HG02981 (cell line): ENCODE measurements around the gene AUTS2.

Source experiments
- ATAC-seq: cut with Tn5 transposase; IDR thresholded peaks from one replicate; pipeline ENCODE4 v1.9.1; 2021; ENCODE audit warnings: mild to moderate bottlenecking, moderate library complexity; ENCODE audit not compliant: unreplicated experiment

Gene AUTS2

DNA sequence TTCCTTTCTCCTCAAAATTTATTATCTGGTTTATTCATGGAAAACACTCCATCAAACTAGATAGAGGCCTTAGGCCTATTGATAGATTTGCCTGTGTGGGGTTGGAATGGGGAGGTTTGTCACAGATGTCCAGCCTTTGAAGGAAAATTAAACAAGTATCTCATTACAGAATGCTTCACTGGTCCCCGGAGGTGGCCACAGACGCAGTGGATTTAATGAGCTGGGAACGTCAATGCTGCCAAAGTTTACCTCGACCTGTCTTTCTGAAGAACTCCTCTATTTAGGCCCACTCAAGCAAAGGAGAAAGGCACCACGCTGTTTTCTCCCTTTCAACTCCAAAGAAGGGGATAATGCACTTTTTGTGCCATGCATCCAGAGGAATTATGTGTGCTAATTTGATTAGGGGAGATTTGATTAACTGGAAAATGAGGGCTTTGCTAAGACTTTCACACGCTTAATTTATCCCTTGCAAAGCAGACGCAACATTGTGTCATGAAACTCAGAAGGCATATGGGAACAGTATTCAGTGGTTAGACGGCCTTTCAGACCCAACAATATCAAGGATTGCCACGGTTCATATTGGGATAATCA is 974.9 kb downstream of the AUTS2 start:
- ATAC-seq = no peak

DNA sequence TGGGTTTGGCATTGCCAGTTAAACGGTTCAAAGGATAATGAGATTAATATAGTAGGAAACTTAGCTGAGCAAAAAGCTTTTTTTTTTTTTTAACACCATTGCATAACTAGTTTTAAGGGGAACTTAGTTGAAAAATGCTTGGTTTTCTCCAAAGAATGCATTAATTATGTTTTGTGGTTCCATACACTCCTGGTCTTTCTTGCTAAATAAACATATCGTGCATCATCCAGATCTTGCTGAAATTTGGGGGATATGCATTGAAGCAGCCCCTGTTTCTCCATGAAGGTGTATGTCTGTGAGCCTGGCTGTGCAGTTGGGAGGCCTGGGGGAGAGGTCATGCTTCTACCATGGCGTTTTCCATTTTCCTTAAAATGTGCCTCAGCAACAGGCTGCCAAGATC is 975.4 kb downstream of the AUTS2 start:
- no peak for ATAC-seq

DNA sequence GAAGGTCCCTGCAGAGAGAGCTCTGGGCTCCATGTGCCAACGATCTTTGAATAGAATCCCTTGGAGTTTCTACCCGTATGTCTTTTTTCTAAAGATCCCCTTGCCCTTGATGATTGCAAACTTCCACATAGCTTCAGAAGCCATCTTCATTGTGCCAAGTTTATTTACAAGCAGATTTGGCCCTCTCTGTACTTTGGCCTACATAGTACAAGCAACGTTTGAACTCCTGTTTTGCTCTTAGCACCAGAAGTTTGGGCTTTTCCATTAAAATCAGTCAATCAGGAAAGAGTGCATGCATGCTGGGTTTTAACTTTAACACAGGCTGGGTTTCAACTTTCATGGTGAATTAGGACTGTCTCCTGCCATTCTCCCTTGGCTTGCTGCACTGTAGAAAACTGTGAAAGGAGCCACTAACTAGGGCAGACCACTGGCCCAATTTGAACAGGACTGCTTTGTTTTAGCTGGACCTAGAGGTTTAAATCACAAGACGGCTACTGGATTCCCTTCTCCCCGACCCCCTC is 976.1 kb downstream of the AUTS2 start:
- ATAC-seq = no peak

DNA sequence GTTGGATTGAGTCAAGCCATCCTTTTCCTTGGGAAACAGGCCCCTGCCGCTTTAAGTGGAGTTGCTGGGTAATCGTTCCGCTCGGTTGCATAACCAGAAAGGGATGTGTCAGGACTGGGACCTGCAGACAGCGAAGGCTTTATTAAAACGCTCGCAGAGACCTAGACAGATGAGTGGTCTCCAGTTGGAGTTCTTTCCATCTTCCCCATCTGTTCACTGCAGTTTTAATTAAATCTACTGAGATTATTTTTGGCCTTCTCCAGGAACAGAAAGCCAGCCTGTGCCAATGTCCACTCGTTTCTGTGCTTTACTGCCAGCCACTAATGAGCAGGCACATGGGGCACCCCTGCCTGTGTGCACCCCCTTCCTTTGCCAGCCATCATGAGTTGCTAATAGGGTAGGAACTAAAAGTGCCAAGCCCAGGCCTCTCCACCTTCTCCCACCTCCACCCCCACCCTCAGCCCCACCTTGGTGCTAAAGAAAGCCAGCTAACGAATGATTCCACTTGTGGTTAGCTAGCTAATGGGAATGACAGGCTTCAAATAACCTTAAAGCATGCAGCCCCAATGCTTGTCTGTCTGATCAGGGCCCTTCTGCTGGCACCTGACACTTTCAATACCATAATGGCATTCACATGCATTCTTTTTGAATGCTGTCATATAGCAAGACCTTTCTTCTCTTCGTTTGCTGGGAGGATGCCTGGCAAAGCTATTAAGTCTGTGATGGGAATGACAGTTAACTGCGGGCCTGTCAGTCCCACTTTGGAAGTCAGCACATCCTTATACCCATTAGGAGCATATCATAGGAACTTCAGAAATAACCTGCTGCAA is 976.9 kb downstream of the AUTS2 start:
- ATAC-seq = no peak

DNA sequence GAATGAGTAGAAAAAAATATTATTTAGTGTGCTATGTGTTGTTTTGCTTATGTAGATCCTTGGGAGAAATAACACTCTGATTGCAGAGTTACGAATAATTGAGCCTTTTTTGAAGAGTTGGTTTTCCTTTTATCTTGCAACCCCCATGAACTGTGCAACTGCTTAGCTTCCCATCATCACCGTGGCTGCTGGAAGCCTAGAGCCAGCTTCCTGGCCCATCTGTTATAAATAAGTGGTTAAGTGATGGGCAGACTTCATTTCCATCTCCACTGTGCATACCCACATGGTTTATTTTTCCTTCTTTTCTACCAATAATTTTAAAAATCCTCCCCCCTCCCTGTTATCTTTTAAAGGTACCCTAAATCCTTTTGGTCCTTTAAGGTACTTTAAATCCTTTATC is 978.8 kb downstream of the AUTS2 start:
- ATAC-seq = no peak

DNA sequence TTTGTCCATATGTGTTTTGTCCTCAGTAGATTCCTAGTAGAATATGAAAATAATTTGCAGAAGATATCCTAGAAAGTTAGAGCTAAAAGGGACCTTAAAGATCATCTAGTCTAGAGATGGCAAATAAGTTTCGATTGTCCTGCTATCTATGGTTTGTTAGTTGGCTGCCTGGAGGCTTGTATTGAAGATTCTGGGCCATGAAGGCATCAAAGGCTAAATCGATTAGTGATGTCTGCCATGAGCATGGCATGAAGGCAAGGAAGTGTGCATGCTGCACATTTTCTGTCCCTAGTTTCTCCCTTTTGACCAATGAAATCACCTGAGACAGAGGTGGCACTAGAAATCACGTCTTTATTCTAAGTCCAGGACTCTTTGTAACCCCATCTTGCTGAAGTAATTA is 979.9 kb downstream of the AUTS2 start:
- no peak for ATAC-seq

DNA sequence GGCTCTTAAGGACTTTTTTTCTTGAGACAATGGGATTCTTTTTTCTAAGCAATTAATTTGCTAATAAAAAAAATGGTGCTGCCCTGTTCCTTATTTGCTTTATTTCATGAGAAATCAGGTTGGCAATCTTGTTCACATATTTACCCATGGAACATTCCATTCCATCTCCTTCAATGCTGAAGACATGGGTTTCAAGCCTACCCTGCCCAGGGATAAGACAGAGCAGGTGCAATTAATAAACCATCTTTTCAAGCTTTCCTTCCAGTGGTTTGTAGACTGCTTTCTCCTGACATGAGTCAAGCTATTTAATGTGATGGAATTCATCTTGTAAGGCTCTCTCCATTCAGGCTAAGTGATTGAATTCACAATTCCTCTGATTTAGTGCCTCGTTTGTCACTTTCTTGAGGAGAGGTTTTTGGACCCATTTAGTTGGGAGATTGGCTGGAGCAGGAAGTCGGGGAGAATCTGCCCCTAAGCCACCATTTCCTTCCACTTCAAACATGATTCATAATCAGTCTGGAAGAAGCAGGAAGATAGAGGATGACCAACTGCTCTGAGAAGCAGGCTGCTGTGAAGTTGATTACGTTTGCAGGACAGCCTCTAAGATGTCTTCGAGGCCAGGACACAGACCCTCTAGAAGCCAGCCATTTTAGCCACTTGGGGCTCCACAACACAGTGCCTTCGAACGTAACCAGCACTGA is 981.3 kb downstream of the AUTS2 start:
- ATAC-seq = no peak

DNA sequence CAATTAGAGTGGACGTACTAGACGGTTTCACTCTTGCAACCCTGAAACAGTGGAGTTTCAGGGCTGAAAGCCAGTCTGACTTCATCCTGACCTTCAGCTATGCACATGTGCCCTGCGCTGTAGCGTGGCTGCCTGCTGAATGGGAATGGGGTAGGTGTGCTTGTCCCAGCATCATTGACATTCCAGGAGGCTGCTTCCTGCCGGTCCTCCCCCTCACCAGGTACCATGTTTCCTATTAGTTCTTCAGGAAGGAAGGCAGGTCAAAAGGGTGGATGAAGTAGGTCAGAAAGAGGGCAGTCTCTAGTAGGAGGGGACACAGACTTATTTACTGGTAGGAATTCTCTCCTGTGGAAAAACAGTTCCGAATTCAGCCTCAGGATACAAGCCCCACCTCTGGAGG is 981.9 kb downstream of the AUTS2 start:
- ATAC-seq = no peak

DNA sequence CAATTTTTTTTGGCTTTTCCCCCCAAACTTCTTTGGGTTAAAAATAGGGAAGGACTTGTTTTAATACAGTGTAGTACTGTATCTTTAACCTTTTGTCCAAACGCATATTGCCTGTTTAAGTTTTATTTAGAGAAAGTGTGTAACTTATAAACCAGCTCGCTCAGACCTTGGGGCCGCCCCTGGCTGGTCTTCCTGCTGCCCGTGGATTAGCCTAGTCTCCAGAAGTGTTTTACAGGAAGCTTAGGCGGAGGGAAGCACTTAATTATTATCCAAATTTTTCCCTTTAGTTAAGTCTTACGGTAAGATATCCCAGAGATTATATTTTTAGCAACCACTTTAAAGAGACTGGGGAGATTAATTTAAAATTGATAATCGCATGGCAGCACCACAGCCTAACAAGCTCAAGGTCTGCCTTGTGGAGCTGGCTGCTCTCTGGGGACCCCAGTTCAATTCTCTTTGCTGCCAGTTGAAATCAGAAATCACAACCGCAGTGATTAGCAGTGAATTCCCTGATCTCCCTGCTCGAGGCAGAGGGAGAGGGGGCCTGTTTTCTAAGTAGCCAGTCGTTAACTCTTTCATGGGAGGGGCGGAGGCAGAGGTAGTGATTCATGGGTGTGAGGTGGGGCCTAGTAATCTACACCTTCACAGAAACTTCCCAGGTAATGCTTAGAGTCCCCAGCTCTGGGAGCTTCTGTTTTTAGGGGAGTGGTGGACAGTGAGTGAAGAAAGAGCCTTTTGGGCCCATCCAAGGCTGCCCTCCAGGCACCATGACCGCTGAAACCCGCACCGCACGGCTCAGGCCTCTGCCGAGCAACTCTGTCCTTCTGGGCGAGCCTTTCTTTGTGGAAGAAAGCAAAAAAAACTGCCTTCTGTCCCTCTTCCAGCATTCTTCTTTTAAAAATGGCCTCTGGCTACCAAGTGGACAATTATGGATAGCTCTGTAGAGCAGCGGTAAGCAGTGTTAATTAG is 984.9 kb downstream of the AUTS2 start:
- no peak for ATAC-seq

DNA sequence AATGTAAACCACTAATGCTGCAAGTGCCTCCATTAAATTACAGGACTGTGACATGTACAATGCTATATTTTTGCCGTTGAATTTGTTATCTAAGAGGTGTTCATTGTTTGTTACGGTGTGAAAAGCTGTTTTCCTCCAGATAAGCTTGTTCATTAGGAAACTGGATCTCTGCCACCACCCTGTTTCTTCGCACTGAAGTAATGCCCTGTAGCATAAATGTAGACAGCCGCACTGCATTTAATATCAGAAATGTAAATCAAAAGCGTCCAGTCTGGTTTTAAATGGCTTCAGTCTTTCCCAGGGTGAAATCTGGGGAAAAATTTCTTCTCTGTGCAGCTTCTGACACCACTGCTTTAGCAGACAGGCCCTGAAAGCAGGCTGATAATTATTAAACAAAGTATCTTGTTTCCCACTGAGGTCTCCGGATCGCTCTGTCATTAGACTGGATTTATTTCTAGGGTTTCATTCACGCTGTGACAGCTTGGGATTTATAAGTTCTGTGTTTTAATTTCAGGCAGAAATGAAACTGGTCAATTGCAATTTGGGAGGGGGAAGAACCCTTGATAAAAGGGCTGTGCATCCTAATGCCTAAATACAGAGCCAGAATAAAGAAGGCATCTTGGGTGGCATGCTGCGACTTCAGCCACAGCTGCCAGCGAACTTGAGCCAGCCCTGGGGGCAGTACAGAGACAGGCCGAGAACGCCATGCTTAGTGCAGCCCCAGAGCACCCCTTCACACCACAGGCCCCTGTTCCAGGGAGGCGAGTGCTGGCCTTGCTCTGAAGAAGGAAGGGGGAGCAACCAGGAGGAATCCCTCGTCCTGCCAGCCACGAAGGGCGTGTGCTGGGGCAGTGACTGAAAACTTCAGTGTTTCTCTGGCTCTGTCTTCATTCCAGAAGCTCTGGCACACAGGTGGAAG is 985.9 kb downstream of the AUTS2 start:
- ATAC-seq = no peak

DNA sequence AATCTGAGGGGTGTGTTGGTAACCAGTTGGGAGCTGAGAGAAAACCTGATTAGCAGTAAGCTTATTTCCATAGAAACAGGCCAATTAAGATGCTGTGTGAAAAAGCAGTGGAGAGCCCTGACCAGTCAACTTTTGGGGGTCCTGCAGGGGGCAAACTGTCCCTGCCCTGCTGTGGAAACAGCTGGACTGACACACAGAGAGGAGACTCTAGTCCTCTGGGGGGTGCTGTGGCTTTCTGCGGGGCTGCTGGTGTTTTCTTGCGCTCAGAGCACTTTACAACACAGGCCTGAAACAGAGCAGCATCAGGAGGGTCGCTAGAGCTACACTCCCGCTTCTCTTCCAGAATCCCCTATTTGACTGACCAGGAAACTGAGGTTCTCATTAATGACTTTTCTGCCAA is 986.8 kb downstream of the AUTS2 start:
- ATAC-seq = no peak

DNA sequence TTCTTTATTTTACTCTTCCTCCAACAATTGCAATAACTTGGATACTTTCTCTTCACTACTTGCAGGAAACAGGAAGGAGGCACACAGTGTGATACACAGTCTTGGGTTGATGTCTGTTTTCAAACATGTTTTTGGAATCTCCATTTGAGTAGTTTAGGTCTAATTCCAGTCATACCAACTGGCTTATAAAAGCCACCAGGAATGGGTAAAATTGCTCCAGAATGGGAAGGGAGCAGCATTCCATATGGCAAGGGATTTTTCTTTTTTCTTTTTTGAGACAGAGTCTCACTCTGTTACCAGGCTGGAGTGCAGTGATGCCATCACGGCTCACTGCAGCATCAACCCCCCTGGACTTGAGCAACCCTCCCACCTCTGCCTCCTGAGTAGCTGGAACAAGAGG is 988.5 kb downstream of the AUTS2 start:
- ATAC-seq = no peak

DNA sequence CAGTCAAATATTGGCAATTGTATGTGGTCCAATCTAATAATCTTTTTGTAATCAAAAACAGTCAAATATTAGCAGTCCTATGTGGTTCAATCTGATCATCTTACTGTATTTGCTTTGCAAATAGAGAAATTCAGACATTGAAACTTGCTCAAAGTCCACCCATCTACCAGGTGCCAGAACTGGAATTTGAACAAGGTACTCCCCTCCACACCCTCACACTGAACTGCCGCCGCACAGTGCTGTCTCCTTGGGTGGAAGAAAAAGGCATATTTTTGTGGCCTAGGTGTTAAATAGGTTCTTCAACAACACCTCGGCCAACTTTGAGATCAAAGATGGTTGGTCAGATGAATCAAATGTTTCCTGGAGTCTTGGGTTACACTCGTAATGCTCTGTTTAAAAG is 989.5 kb downstream of the AUTS2 start:
- no peak for ATAC-seq

DNA sequence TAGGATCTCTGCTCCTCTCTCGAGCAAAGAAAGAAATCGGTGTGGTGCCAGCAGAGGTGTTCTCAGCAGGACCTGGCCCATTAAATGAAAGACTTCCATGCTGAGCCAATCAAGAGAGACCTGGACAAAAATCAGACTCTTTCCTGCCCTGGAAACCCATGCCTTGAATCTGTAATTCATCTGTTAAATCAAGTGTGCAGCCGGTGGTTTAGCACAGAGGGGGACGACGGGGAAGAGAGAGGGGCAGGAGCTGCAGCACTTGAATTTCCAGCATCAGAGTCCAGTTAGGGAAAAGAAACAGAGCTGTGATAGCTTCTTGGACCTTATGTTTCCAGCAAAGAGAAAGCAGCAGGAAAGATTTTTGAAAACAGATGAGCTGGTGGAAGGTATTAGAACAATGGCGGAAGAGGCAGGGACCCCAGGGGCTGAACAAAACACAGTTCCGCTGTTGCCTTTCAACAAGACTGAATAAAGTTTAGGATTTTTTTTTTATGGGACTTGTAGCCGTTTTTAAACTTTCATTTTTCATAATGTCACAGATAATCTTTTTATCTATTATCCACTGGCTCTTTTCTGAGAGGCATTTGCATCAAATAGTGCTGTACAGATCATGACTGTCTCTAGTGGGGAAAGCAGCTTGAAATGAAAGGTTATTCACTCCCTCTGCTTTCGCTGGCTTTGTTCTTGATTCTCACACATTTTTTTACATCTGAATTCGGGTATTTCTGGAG is 990.1 kb downstream of the AUTS2 start:
- no peak for ATAC-seq

DNA sequence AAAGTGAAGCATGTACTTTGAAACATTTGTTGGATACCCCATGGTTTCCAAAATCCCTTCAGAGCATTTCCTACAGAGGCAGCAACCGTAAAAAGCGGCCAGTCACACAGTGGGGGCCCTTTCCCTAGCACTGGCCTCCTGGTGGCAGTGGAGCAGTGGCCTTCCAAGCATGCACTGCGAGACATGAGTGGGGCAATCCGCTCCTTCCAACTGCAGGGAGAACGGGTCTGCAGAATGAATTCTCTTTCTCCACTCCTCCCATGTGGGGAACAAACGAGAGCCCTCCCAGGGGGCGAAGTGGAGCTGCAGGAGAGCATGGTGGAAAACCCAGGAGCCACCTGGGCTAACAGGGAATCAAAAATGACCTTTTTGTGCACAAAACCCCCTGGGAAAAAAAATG is 990.7 kb downstream of the AUTS2 start:
- ATAC-seq = no peak

DNA sequence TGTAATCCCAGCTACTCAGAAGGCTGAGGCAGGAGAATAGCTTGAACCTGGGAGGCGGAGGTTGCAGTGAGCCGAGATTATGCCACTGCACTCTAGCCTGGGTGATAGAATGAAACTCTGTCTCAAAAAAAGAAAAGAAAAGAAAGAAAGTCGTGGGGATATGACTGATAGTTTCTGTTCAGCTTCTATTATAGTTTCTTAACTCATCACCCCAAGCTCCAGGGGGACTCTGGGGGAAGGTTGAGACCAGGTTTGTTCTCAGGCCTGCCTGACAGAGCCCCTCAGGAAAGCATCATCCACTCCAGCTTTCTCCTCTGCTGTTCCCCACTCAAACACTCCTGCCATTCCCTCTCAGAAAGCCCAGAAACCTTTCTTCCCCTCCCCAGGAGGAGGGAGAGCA is 991.3 kb downstream of the AUTS2 start:
- no peak for ATAC-seq

DNA sequence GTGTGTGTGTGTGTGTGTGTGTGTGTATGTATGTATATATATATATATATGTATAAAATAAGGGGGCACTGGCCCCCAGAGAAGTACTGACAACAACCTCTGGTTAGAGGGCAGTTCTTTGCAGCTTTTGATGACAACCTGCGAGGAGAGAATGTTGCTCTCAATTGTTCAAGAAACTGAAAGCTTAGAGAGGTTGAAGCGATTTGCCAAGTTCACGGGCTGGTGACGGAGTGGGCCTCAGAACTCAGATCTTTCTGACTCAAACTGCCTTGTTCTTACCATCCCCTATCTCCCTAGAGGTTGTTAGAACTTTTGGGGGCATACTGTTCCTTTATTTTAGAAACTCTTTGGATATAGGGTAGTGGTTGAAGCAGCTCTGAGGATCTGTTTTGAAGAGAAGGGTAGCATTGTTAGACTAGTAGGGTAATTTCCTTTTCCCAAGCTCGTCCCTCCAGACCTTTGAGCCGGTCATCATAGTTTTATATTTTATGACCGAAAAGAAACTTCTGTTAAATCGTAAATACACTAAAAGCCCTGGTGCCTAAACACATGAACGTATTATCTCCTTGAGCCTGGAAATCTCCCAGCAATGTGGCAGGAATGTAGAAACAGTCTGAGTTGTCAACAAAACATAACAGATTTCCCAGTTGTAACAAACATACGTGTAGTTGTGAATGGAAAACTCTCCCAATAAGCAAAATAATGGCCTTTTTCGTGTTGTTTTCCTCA is 992.0 kb downstream of the AUTS2 start:
- ATAC-seq = no peak

DNA sequence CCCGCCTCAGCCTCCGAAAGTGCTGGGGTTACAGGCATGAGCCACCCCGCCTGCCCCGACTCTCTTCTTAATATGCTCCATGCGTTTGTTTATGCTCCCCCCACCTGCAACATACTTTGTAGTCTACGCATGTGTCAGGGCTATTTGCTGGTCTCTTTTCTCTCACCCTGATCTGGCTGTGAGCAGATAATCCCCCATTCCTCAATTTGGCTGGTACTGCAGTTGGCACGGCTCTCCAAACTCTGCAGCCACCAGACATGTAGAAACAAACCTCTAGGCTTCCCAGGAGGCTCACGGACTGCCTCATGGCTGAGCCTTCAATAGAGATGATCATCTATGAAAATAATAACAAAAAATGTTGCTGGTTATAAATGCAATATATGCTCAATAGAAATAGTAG is 993.4 kb downstream of the AUTS2 start:
- no peak for ATAC-seq
